Heart right ventricle (tissue), 16 donors: Measurements from ENCODE around the gene S100A10. TPM values are rescaled to one million over a fixed set of nuclear protein-coding genes. Genes with fewer than 3 reads are reported as not detected.

ENCODE experiments used
- ATAC-seq, 8 donors: fragments of 200-7000 bp; cut with Tn5 transposase; one replicate each; pipeline ENCODE4 v1.9.1; 2020; ENCODE audit warnings: mild to moderate bottlenecking in 8 of 8, moderate library complexity in 8 of 8, moderate number of reproducible peaks in 1 of 8
- DNase-seq, 2 donors: peaks; one replicate each; pipeline ENCODE4 v3.0.0-alpha.2; 2020
- H3K27ac ChIP-seq, 10 donors: fragments of 200-600 bp; sonication (generic) in 2 of 10; one replicate each; pipeline versions ENCODE4 v1.5.0 to v1.8.0; 2020 to 2022; ENCODE audit warnings: mild to moderate bottlenecking in 3 of 10
- H3K27me3 ChIP-seq, 7 donors: fragments of 200-600 bp; one replicate each; pipeline ENCODE4 v1.8.0; 2021 to 2022; ENCODE audit warnings: mild to moderate bottlenecking in 2 of 7
- H3K36me3 ChIP-seq, 9 donors: fragments of 200-600 bp; sonication (generic) in 1 of 9; one replicate each; pipeline versions ENCODE4 v1.5.0 to v1.8.0; 2020 to 2022; ENCODE audit warnings: mild to moderate bottlenecking in 2 of 9
- H3K4me1 ChIP-seq, 9 donors: fragments of 200-600 bp; sonication (generic) in 1 of 9; one replicate each; pipeline versions ENCODE4 v1.5.0 to v1.8.0; 2020 to 2022; ENCODE audit warnings: mild to moderate bottlenecking in 4 of 9
- H3K4me3 ChIP-seq, 10 donors: fragments of 200-600 bp; sonication (generic) in 2 of 10; one replicate each; pipeline versions ENCODE4 v1.5.0 to v1.8.0; 2020 to 2022; ENCODE audit warnings: mild to moderate bottlenecking in 7 of 10, moderate library complexity in 2 of 10
- H3K9me3 ChIP-seq, 11 donors: fragments of 200-600 bp in 10 of 11; sonication (generic) in 2 of 11; one replicate each; pipeline versions ENCODE4 v1.5.0 to v1.8.0; 2013 to 2022; ENCODE audit warnings: mild to moderate bottlenecking in 2 of 11, control low read depth in 1 of 11, moderate library complexity in 1 of 11
- CTCF ChIP-seq, 9 donors: fragments of 200-600 bp; sonication (generic) in 2 of 9; IDR thresholded peaks; one replicate each; pipeline versions ENCODE4 v1.5.0 to v1.8.0; 2021 to 2022; ENCODE audit warnings: antibody characterized with exemption in 9 of 9, mild to moderate bottlenecking in 5 of 9, moderate library complexity in 1 of 9
- WGBS, 2 donors: extraction: QIAGEN DNeasy Blood & Tissue Kit; methylation state at CpG; one replicate each; pipeline ENCODE4 v1.1.7; 2013; ENCODE audit warnings: inconsistent platforms in 1 of 2; 5-methylcytosine and 5-hydroxymethylcytosine counted together
- intact Hi-C, 10 donors: fragments of 100-400 bp; cut with DNase I; formaldehyde crosslinking; loops; one replicate each; pipeline versions ENCODE4 v1.11.1 to v1.14.2; 2022
- polyA plus RNA-seq, 2 donors: library from polyadenylated mRNA; stranded (reverse); fragments of 200-250 nt; gene quantifications; one replicate each; pipeline ENCODE4 v1.2.3, GENCODE V29; 2013
- total RNA-seq, 10 donors: library from RNA; stranded (reverse); fragmentation: NEBNext Ultra II Directional in 3 of 10; extraction: Animal tissue kit (Norgen Biotek cat#: 25700) in 3 of 10; gene quantifications; one replicate each; pipeline versions ENCODE4 v1.2.1 to v1.2.4, GENCODE V29; 2021 to 2023
- donor health status: Arrhythmogenic right ventricular cardiomyopathy.
- donor health status: ischemic (EF 13 %, LVEDD 7.1; RV severe dilation, severe dysfunction).
- donor health status: healthy with polysubstance abuse.
- donor health status: DM: no; HTN: yes; CAD: no.
- donor health status: DM: no; HTN: no; CAD: no.
- donor health status: ischemic (EF 25% LVEDD 6.9; RV normal size, moderate dysfunction).
- donor health status: ischemic (EF 25% LVEDD 5.7; RV mildly dilated, moderate dysfunction).
- donor health status: healthy.
- donor health status: DM: yes; HTN: yes; CAD: no.
- donor health status: Ischemic cardiomyopathy.
- donor health status: ischemic (EF 35%, LVEDD 5.7; RV mildly dilated, moderate dysfunction).
- donor health status: nonischemic (EF 11% LVEDD 7.7; RV severe dilation, severe dysfunction).
- donor health status: DM: yes; HTN: yes; CAD: no.
- donor health status: PGD.
- donor health status: ischemic (EF 29% LVEDD 5.4; RV normal size, mild dysfunction).
- donor health status: nonischemic (EF 23%, LVEDD 6.1; RV moderate dilation, normal function).

The S100A10 gene
- total and polyA plus RNA-seq, 12 donors = 71.3 to 519 (median 245) TPM

DNA sequence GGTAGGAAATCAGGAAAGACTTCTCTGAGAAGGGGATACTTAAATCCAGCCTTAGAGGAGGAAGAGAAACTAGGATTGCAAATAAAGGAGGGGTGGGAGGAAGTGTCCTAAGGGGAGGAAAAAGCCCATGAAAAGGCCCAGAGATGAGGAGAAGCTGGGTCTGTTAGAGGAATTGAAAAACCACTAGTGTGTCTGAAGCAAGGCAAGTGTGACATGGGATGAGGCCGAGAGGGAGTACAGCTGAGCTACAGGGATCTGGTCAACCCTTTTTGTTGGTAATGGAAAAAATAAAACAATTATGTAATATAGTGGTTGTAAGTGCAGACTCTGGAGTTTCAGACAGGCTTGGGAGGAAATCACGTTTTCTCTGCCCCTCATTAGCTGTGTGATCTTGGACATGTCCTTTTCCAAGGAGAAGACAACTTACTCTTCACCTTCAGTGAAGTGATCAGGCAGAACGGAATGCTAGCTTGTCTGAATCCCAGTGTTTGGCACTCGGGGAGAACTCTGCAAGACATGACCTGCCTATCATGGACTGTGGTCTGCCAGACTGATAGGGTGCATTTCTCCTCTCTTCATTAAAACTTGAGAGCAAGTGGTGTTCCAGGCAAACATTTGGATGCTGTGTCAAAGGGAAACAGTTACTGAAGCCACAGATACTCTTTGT lies 7.4 kb upstream of the S100A10 start:
- intact Hi-C loops = loop anchor here in 5 of 10 donors (1.0 to 5.0 kb wide), 3 partner anchors 34 to 67 kb away; no protein-coding TSS in a partner anchor
- Histone ChIP-seq H3K9me3 (no peaks in the 10 kb centered on the region), H3K4me3 (no peak overlapping the region), H3K36me3 (no peaks in the 10 kb centered on the region), H3K4me1 (peaks cover 0 to 34% (median 10%) of the 10 kb centered on the region in 9 donors), H3K27me3 (no peaks in the 10 kb centered on the region), H3K27ac (peak overlapping the region in 7 of 10 donors; percentile 23 to 79 (median 44))
- no peak for TF ChIP-seq CTCF (IDR thresholded peaks at IDR 0.05)
- DNase-seq = no peak
- peak in 7 of 8 donors; percentile 16 to 69 (median 39) for ATAC-seq
- 39 to 61% methylated on average over 4 of the region's 4 CpGs for WGBS, 2 donors

GRCh38 chr1:151998611-151999362 lies 5.1 kb upstream of the S100A10 start:
- no peak for TF ChIP-seq CTCF (IDR thresholded peaks at IDR 0.05)
- no peaks in the 10 kb centered on the region for H3K9me3 ChIP-seq
- peaks cover 0 to 5% (median 0%) of the 10 kb centered on the region in 7 donors for H3K27me3 ChIP-seq
- no peak for DNase-seq
- no peak overlapping the region for H3K27ac ChIP-seq
- peaks cover 0 to 40% (median 24%) of the 10 kb centered on the region in 9 donors for H3K4me1 ChIP-seq
- ATAC-seq = no peak
- intact Hi-C loops = loop anchor here in 4 of 10 donors (1.0 to 5.0 kb wide), 3 partner anchors 64 to 66 kb away; no protein-coding TSS in a partner anchor
- no peak overlapping the region for H3K4me3 ChIP-seq
- no peaks in the 10 kb centered on the region for H3K36me3 ChIP-seq

GRCh38 chr1:151997284-151997570 lies 3.6 kb upstream of the S100A10 start:
- no peak for DNase-seq
- Histone ChIP-seq H3K9me3 (no peaks in the 10 kb centered on the region), H3K4me1 (peaks cover 0 to 42% (median 28%) of the 10 kb centered on the region in 9 donors), H3K27me3 (peaks cover 0 to 5% (median 0%) of the 10 kb centered on the region in 7 donors), H3K4me3 (no peak overlapping the region), H3K27ac (no peak overlapping the region), H3K36me3 (no peaks in the 10 kb centered on the region)
- no peak for ATAC-seq
- TF ChIP-seq CTCF (IDR thresholded peaks at IDR 0.05) = no peak
- 97% methylated on average over 1 of the region's 1 CpG for WGBS, 2 donors
- intact Hi-C loops = loop anchor here in 7 of 10 donors (2.0 to 5.0 kb wide), 4 partner anchors 28 to 65 kb away; no protein-coding TSS in a partner anchor

DNA sequence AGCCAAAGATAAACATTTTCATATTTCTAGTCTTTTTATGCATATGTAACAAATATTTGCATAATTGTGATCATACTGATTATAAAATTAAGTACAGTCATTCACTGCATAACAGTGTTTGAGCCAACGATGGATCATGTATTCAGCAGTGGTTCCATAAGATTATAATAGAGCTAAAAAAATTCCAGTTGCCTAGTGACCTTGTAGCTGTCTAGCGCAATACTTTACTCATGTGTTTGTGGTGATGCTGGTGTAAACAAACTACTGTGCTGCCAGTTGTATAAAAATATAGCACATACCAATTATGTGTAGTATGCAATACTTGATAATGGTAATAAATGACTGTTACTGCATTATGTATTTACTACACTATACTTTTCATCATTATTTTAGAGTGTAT lies 2.1 kb upstream of the S100A10 start:
- no peak for DNase-seq
- H3K27ac ChIP-seq = no peak overlapping the region
- H3K9me3 ChIP-seq = no peaks in the 10 kb centered on the region
- no peak overlapping the region for H3K4me3 ChIP-seq
- TF ChIP-seq CTCF (IDR thresholded peaks at IDR 0.05) = no peak
- WGBS, 2 donors = 76 to 84% methylated on average over 2 of the region's 2 CpGs
- intact Hi-C loops = loop anchor here in 8 of 10 donors (1.0 to 5.0 kb wide), 7 partner anchors 27 to 63 kb away; no protein-coding TSS in a partner anchor
- no peak for ATAC-seq
- peaks cover 0 to 5% (median 0%) of the 10 kb centered on the region in 7 donors for H3K27me3 ChIP-seq
- H3K4me1 ChIP-seq = peaks cover 8 to 42% (median 29%) of the 10 kb centered on the region in 9 donors
- H3K36me3 ChIP-seq = no peaks in the 10 kb centered on the region
